HG03064 (cell line): ENCODE measurements around the gene HBA1.
"Not testable (repeated sequence)": the region's sequence is repeated elsewhere in the genome, so short reads cannot be mapped to it uniquely, and the experiment has no call there.

Experiments used
- ATAC-seq: cut with Tn5 transposase; IDR thresholded peaks from one replicate; pipeline ENCODE4 v1.9.1; 2021; ENCODE audit warnings: low read depth; ENCODE audit not compliant: unreplicated experiment

The HBA1 gene

DNA sequence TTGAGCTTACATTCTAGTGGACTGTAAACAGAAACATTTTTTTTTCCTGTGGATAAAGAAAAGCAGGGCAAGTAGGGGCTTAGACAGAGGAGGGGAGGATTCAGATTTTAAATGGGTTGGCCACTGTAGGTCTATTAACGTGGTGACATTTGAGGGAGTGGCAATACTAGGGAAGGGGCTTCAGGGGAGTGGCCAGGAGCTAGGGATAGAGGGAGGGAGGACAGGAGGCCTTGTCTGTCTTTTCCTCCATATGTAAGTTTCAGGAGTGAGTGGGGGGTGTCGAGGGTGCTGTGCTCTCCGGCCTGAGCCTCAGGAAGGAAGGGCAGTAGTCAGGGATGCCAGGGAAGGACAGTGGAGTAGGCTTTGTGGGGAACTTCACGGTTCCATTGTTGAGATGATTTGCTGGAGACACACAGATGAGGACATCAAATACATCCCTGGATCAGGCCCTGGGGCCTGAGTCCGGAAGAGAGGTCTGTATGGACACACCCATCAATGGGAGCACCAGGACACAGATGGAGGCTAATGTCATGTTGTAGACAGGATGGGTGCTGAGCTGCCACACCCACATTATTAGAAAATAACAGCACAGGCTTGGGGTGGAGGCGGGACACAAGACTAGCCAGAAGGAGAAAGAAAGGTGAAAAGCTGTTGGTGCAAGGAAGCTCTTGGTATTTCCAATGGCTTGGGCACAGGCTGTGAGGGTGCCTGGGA is 17.2 kb upstream of the HBA1 start:
- ATAC-seq, result no peak

- not testable (repeated sequence) for ATAC-seq
Measured at GRCh38 chr16:160242-160641, 16.2 kb upstream of the HBA1 start.

DNA sequence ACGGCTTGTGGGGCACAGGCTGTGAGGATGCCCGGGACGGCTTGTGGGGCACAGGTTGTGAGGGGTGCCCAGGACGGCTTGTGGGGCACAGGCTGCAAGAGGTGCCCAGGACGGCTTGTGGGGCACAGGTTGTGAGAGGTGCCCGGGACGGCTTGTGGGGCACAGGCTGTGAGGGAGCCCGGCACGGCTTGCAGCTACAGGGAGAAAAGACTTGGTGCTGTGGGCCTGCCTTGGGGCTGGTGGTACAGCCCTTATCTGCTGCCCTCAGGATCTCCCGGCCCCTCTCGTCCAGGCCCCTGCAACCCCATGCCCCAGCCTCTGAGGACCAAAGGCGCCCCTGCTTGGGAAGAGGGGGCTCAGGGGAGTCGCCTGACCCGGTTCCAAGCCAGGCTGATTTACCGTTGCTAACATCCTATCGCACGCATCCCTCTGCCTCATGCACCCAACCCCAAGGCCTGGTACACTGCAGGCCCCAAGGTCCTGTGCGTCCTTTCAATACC is 15.7 kb upstream of the HBA1 start:
- ATAC-seq, result no peak

- ATAC-seq, result no peak
Measured at GRCh38 chr16:162271-162991, 14.0 kb upstream of the HBA1 start.

DNA sequence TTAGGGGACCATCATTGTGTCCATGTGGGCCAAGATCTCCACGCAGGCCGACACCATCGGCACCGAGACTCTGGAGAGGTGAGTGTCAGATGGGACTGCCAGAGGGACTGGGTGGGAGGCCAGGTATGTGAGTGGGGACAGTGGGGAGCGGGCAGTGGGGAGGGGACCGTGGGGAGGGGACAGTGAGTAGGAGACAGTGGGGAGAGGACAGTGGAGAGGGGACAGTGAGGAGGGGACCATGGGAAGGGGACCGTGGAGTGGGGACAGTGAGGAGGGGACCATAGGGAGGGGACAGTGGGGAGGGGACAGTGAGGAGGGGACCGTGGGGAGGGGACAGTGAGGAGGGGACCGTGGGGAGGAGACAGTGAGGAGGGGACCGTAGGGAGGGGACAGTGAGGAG is 13.3 kb upstream of the HBA1 start:
- ATAC-seq, result not testable (repeated sequence)

DNA sequence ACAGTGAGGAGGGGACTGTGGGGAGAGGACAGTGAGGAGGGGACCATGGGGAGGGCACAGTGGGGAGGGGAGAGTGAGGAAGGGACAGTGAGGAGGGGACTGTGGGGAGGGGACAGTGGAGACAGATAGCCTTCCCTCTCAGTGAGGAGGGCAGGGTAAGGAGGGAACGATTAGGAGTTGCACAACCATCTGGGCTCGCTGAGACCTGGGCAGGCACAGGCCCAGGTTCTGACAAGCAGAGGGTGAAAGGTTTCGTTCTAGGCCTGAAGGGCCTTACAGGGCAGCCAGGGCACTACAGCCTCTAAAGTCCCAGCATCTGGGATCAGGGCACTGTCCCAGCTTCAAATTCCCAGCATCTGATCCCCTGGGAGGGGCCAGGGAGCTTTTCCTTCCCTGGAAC is 12.8 kb upstream of the HBA1 start:
- not testable (repeated sequence) for ATAC-seq

DNA sequence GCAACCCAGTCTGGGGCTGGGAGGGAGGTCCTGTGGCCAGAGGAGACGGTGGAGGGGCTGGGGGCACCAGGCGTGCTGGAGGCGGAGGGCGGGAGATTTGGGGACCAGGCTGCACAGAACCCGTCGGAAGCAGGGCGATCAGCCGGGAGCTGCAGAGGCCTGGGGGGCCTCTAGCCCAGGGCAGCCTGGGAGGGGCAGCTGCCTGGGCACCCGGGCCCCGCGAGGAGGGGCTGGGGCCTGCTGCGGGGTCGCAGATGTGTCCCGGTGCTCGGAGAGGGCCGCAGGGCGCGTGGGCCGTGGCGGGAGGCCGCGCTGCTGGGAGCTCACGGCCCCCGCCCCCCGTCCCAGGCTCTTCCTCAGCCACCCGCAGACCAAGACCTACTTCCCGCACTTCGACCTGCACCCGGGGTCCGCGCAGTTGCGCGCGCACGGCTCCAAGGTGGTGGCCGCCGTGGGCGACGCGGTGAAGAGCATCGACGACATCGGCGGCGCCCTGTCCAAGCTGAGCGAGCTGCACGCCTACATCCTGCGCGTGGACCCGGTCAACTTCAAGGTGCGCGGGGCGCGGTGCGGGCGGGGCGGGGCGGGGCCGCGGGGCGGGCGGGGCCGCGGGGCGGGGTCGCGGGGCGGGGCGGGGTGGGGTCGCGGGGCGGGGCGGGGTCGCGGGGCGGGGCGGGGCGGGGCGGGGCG is 12.2 kb upstream of the HBA1 start:
- ATAC-seq, result not testable (repeated sequence)

GRCh38 chr16:164827-165538 is 11.5 kb upstream of the HBA1 start:
- no peak for ATAC-seq

GRCh38 chr16:165539-166374 is 10.7 kb upstream of the HBA1 start, which contains the start of gene HBM:
TSS of gene HBM (plus strand) at chr16:165978. CDS start at chr16:165998, 20 bp downstream.
- ATAC-seq, result no peak

- ATAC-seq, result no peak
Measured at GRCh38 chr16:166375-167121, 9.9 kb upstream of the HBA1 start.

DNA sequence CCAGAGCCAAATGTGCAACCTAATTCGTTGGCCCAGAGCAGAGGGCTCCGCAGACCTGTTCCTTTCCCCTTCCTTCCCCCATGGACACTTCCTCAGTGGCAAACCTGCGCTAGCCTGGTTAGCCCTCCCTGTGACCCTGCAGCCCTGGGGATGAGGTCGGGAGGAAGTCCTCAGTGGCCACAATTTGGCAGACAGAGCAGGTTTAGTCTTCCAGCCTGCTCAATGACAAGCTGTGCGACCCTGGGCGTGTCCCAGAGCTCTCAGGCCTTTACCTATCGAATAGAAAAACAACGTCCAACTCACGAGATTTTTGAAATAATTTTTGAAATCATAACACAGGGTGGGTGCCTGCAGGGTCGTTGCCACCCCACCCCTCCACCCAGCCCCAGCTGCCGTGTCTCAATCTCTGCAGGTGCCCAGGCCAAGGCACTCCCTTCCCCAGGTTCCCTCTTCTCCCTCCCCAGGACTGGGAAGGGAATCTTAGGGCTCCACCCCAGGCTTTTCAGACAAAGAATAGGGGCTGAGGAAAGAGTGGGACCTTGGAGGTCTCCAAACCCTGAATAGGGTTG is 9.3 kb upstream of the HBA1 start:
- ATAC-seq, result no peak

DNA sequence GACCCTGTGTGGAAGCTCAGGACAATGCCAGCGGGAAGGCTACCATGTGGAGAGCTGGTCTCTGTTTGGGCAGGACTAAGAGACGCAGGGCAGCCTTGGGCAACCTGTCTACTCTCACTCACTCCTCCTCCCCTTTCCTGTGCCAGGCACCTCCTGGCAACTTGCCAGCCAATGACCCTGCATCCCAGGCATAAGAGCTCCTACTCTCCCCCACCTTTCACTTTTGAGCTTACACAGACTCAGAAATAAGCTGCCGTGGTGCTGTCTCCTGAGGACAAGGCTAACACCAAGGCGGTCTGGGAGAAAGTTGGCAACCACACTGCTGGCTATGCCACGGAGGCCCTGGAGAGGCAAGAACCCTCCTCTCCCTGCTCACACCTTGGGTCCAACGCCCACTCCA is 8.1 kb upstream of the HBA1 start:
- ATAC-seq, result no peak

DNA sequence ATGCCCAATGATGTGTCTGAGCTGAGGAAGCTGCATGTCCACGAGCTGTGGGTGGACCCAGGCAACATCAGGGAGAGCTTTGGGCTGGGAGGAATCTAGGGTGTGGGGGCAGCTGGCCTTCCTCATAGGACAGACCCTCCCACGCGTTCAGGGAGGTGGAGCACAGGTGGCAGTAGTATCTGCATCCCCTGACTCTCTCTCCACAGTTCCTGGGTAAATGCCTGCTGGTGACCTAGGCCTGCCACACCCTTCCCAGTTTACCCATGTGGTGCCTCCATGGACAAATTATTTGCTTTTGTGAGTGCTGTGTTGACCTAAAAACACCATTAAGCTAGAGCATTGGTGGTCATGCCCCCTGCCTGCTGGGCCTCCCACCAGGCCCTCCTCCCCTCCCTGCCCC is 7.5 kb upstream of the HBA1 start:
- no peak for ATAC-seq

DNA sequence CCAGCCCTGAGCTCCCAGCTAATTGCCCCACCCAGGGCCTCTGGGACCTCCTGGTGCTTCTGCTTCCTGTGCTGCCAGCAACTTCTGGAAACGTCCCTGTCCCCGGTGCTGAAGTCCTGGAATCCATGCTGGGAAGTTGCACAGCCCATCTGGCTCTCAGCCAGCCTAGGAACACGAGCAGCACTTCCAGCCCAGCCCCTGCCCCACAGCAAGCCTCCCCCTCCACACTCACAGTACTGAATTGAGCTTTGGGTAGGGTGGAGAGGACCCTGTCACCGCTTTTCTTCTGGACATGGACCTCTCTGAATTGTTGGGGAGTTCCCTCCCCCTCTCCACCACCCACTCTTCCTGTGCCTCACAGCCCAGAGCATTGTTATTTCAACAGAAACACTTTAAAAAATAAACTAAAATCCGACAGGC is 6.4 kb upstream of the HBA1 start:
- not testable (repeated sequence) for ATAC-seq

GRCh38 chr16:170788-171187 is 5.7 kb upstream of the HBA1 start:
- no peak for ATAC-seq

- not testable (repeated sequence) for ATAC-seq
Measured at GRCh38 chr16:172374-172941, 4.0 kb upstream of the HBA1 start, which contains the start of gene HBA2. TSS of gene HBA2 (plus strand) at chr16:172876. CDS start at chr16:172913, 37 bp downstream.

DNA sequence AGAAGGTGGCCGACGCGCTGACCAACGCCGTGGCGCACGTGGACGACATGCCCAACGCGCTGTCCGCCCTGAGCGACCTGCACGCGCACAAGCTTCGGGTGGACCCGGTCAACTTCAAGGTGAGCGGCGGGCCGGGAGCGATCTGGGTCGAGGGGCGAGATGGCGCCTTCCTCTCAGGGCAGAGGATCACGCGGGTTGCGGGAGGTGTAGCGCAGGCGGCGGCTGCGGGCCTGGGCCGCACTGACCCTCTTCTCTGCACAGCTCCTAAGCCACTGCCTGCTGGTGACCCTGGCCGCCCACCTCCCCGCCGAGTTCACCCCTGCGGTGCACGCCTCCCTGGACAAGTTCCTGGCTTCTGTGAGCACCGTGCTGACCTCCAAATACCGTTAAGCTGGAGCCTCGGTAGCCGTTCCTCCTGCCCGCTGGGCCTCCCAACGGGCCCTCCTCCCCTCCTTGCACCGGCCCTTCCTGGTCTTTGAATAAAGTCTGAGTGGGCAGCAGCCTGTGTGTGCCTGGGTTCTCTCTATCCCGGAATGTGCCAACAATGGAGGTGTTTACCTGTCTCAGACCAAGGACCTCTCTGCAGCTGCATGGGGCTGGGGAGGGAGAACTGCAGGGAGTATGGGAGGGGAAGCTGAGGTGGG is 3.1 kb upstream of the HBA1 start:
- ATAC-seq, result not testable (repeated sequence)
